Esophagus muscularis mucosa (tissue), 4 donors: Measurements from ENCODE around the gene JUND. TPM values are rescaled to one million over a fixed set of nuclear protein-coding genes. Genes with fewer than 3 reads are reported as not detected.

Source experiments
- DNase-seq: peaks from one replicate; pipeline ENCODE4 v3.0.0-alpha.2; 2017; ENCODE audit errors: extremely low spot score
- H3K27ac ChIP-seq, 4 donors: fragments of 200-600 bp; sonication (generic); replicated peaks in 1 of 4; 1 replicate in 3 of 4; 2 replicates in 1 of 4; pipeline ENCODE4 v1.5.1; 2016 to 2019; ENCODE audit warnings: mild to moderate bottlenecking in 1 of 4
- H3K27me3 ChIP-seq, 4 donors: fragments of 200-600 bp; sonication (generic); one replicate each; pipeline versions ENCODE4 v1.5.1 to v1.6.0; 2016 to 2019
- H3K36me3 ChIP-seq, 4 donors: fragments of 200-600 bp; sonication (generic); one replicate each; pipeline ENCODE4 v1.5.1; 2016 to 2019
- H3K4me1 ChIP-seq, 4 donors: fragments of 200-600 bp; sonication (generic); one replicate each; pipeline ENCODE4 v1.5.1; 2016 to 2019
- H3K4me3 ChIP-seq, 4 donors: fragments of 200-600 bp; sonication (generic); 1 replicate in 2 of 4; 2 replicates in 2 of 4; pipeline ENCODE4 v1.5.1; 2016 to 2019; ENCODE audit warnings: mild to moderate bottlenecking in 4 of 4, moderate library complexity in 1 of 4
- H3K9me3 ChIP-seq, 4 donors: fragments of 200-600 bp; sonication (generic); 1 replicate in 3 of 4; 2 replicates in 1 of 4; pipeline ENCODE4 v1.5.1; 2016 to 2019
- EP300 ChIP-seq: sonication (generic); formaldehyde crosslinking; IDR thresholded peaks from one replicate; pipeline ENCODE4 v1.6.1; 2017; ENCODE audit warnings: antibody characterized with exemption
- POLR2A ChIP-seq: fragments of 450-650 bp; IDR thresholded peaks from one replicate; pipeline ENCODE4 v1.6.1; 2017; ENCODE audit warnings: antibody characterized with exemption, moderate library complexity, mild to moderate bottlenecking, low read depth
- POLR2AphosphoS5 ChIP-seq, 2 donors: sonication (generic); formaldehyde crosslinking; IDR thresholded peaks; one replicate each; pipeline ENCODE4 v1.6.1; 2017; ENCODE audit warnings: antibody characterized with exemption in 2 of 2
- WGBS: methylation state at CpG from one replicate; pipeline ENCODE4 v1.1.5; 2018; 5-methylcytosine and 5-hydroxymethylcytosine counted together
- intact Hi-C: fragments of 100-400 bp; cut with DNase I; formaldehyde crosslinking; loops from one replicate; pipeline ENCODE4 v1.15.1; 2023
- total RNA-seq, 4 donors: library from RNA; depleted of rRNA; stranded (reverse); fragments of >200 nt; gene quantifications; one replicate each; pipeline versions ENCODE4 v1.1.0 to v1.2.1, GENCODE V29; 2016
- TF ChIP-seq, protein P1 (sequence below), 3 experiments: fragments of 200-600 bp in 2 of 3; fragments of 450-650 bp in 1 of 3; sonication (generic) in 2 of 3; IDR thresholded peaks; one replicate each; pipeline ENCODE4 v1.5.1; 2017 to 2019; ENCODE audit warnings: antibody characterized with exemption in 3 of 3, mild to moderate bottlenecking in 2 of 3, moderate library complexity in 1 of 3

Gene JUND
- total RNA-seq, 4 donors from 2014 or later = 325 to 457 (median 403) TPM

DNA sequence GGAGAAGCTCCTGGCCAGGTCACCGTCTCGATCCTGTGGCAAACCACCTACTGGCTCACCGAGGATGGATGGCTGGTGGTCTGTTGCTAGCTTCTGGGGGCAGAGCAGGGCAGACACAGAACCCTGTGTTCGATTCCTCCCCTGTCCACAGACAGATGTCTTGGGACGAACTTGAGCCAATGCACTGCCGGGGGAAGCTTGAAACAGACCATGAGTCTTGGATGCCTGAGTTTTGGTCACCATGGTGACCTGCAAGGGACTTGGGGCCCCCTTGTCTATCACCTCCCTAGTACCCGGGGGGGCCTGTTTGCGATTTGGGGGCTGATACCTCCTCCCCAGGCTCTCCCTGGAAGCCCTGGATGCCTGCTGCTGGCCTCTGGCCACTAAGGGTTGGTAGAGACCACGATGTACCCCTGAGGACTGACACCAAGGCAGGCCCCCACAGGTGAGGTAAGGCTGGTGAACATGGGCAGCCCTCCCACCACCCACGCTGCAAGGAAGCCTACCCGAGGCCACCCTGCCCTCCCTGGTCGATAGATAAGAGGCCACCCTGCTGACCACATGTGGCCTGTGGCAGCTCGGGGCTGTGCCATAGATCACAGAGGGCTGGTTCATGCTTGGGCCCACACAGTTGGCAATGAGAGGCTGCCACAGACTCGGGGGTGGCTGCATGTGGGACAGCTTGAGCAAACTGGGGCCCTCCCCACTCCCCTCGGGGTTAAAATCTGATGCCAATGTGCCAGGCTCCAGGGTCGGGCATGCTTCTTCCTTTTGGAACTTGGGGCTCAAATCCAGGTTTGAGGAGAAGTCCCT, 17.9 kb downstream of the JUND start:
- WGBS = 69% methylated on average over 4 of the region's 16 CpGs
- no peaks in the 10 kb centered on the region for H3K9me3 ChIP-seq
- H3K4me3 ChIP-seq = no peak overlapping the region
- H3K27me3 ChIP-seq = no peaks in the 10 kb centered on the region
- TF ChIP-seq EP300 (no peak), POLR2A (no peak), POLR2AphosphoS5 (IDR thresholded peaks at IDR 0.05) (no peak)
- no peak overlapping the region for H3K27ac ChIP-seq
- peaks cover 20 to 56% (median 44%) of the 10 kb centered on the region in 4 donors for H3K36me3 ChIP-seq
- intact Hi-C loops = no loop called here
- H3K4me1 ChIP-seq = no peaks in the 10 kb centered on the region
- no peak for DNase-seq

DNA sequence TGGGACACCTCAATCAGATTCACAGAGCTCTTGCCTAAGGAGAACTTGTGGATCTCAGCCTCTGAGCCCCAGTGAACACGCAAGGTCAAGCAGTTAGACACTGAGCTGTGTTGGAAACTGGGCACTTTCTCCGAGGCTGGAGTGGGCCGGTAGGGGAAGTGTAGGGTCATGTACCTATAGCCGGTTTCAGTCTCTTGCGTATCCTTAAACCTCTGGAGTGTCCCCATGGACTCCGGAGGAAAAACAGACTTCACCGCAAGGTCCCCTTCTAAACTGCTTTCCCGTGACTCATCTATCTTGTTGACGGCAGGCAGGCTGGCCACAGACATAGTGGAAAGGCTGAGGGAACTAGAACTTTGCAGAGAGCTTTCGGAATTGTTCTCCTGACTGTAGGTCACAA, 18.5 kb downstream of the JUND start:
- Histone ChIP-seq H3K9me3 (no peaks in the 10 kb centered on the region), H3K27me3 (no peaks in the 10 kb centered on the region), H3K27ac (no peak overlapping the region), H3K36me3 (peaks cover 20 to 50% (median 39%) of the 10 kb centered on the region in 4 donors), H3K4me3 (no peak overlapping the region), H3K4me1 (no peaks in the 10 kb centered on the region)
- intact Hi-C loops = no loop called here
- TF ChIP-seq EP300 (no peak), POLR2A (no peak), POLR2AphosphoS5 (IDR thresholded peaks at IDR 0.05) (no peak)
- TF ChIP-seq, protein P1, sequence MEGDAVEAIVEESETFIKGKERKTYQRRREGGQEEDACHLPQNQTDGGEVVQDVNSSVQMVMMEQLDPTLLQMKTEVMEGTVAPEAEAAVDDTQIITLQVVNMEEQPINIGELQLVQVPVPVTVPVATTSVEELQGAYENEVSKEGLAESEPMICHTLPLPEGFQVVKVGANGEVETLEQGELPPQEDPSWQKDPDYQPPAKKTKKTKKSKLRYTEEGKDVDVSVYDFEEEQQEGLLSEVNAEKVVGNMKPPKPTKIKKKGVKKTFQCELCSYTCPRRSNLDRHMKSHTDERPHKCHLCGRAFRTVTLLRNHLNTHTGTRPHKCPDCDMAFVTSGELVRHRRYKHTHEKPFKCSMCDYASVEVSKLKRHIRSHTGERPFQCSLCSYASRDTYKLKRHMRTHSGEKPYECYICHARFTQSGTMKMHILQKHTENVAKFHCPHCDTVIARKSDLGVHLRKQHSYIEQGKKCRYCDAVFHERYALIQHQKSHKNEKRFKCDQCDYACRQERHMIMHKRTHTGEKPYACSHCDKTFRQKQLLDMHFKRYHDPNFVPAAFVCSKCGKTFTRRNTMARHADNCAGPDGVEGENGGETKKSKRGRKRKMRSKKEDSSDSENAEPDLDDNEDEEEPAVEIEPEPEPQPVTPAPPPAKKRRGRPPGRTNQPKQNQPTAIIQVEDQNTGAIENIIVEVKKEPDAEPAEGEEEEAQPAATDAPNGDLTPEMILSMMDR (IDR thresholded peaks at IDR 0.05) = no peak
- no peak for DNase-seq
- WGBS = 91% methylated on average over 7 of the region's 10 CpGs

DNA sequence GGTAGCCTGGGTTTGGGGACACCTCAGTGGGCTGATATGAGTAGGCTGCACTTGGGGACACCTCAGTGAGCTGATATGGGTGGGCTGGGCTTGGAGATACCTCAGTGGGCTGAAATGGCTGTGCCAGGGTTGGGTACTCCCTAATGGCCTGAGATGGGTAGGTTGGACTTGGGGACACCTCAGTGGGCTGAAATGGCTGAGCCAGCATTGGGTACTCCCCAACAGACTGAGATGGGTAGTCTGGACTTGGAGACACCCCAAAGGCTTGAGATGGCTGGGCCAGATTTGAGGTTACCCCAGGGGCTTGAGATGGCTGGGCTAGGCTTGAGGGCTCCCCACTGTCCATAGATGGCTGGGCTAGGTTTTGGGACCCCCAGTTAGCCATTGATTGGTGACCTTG, 19.3 kb downstream of the JUND start:
- DNase-seq = no peak
- no peak overlapping the region for H3K27ac ChIP-seq
- intact Hi-C loops = no loop called here
- TF ChIP-seq POLR2A = no peak
- no peak for TF ChIP-seq EP300
- TF ChIP-seq POLR2AphosphoS5 (IDR thresholded peaks at IDR 0.05) = no peak
- TF ChIP-seq, protein P1 (IDR thresholded peaks at IDR 0.05) = no peak
- H3K27me3 ChIP-seq = no peaks in the 10 kb centered on the region
- H3K9me3 ChIP-seq = no peaks in the 10 kb centered on the region
- no peak overlapping the region for H3K4me3 ChIP-seq
- peaks cover 19 to 50% (median 38%) of the 10 kb centered on the region in 4 donors for H3K36me3 ChIP-seq
- no peaks in the 10 kb centered on the region for H3K4me1 ChIP-seq

DNA sequence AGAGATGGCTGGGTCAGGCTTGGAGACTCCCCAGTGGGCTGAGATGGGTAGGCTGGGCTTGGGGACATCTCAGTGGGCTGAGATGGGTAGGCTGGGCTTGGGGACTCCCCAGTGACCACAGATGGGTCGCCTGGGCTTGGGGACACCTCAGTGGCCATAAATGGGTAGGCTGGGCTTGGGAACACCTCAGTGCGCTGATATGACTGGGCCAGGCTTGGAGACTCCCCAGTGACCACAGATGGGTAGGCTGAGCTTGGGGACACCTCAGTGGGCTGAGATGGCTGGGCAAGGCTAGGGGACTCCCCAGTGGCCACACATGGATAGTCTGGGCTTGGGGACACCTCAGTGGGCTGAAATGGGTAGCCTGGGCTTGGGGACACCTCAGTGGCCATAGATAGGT, 19.9 kb downstream of the JUND start:
- Histone ChIP-seq H3K9me3 (no peaks in the 10 kb centered on the region), H3K27ac (no peak overlapping the region), H3K36me3 (peaks cover 12 to 47% (median 32%) of the 10 kb centered on the region in 4 donors), H3K4me3 (no peak overlapping the region), H3K4me1 (no peaks in the 10 kb centered on the region), H3K27me3 (no peaks in the 10 kb centered on the region)
- WGBS = 92% methylated on average over 2 of the region's 2 CpGs
- intact Hi-C loops = no loop called here
- DNase-seq = no peak
- TF ChIP-seq POLR2A (no peak), EP300 (no peak), POLR2AphosphoS5 (IDR thresholded peaks at IDR 0.05) (no peak)
- TF ChIP-seq, protein P1 (IDR thresholded peaks at IDR 0.05) = no peak

DNA sequence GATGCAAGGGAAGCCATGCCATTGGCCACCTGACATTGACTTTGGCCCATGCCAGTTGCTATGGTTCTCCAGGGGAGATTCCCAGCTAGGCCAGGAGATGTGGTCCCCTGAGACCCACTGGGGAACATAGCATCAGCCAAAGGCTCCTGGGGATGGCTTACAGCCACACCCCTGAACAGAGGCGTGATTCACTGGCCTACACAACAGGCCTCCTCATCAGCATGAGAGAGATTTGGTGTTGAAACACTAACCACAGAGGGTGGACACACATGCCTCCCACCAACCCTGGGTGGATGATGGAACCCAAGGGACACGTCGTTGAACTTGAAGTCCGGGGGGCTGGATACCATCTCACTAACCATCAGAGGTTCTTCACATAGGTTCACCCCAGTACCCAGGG, 21.5 kb downstream of the JUND start:
- TF ChIP-seq, protein P1 (IDR thresholded peaks at IDR 0.05) = no peak
- no peak for TF ChIP-seq EP300
- no peak for DNase-seq
- peaks cover 0 to 10% (median 3%) of the 10 kb centered on the region in 4 donors for H3K27me3 ChIP-seq
- intact Hi-C loops = no loop called here
- H3K4me1 ChIP-seq = no peaks in the 10 kb centered on the region
- 100% methylated on average over 1 of the region's 4 CpGs for WGBS
- H3K27ac ChIP-seq = no peak overlapping the region
- no peaks in the 10 kb centered on the region for H3K9me3 ChIP-seq
- H3K36me3 ChIP-seq = peaks cover 0 to 31% (median 16%) of the 10 kb centered on the region in 4 donors
- H3K4me3 ChIP-seq = no peak overlapping the region
